Mesothelial cell of epicardium (in vitro differentiated cells): ENCODE measurements around the gene PHF20. TPM values are rescaled to one million over a fixed set of nuclear protein-coding genes. Genes with fewer than 3 reads are reported as not detected.

Experiments
- DNase-seq, 2 experiments: peaks; one replicate each; pipeline ENCODE4 v3.0.0; 2021; ENCODE audit warnings: low spot score in 2 of 2; ENCODE audit not compliant: unreplicated experiment in 2 of 2
- H3K27ac Mint-ChIP-seq: 2 replicates; pipeline ENCODE4 v1.8.0; 2021; ENCODE audit warnings: mixed read lengths
- H3K27me3 Mint-ChIP-seq: 2 replicates; pipeline ENCODE4 v1.8.0; 2021; ENCODE audit warnings: low read depth, mixed read lengths
- H3K36me3 Mint-ChIP-seq: 2 replicates; pipeline ENCODE4 v1.8.0; 2021; ENCODE audit warnings: mixed read lengths
- H3K4me1 Mint-ChIP-seq: 2 replicates; pipeline ENCODE4 v1.8.0; 2021; ENCODE audit warnings: mixed read lengths
- H3K4me3 Mint-ChIP-seq: 2 replicates; pipeline ENCODE4 v1.8.0; 2021; ENCODE audit warnings: mild to moderate bottlenecking, moderate library complexity, mixed read lengths
- H3K9me3 Mint-ChIP-seq: 2 replicates; pipeline ENCODE4 v1.8.0; 2021; ENCODE audit warnings: mixed read lengths
- CTCF ChIP-seq: fragments of 200-600 bp; sonication (generic); IDR thresholded peaks from one replicate; pipeline ENCODE4 v1.5.0; 2021; ENCODE audit warnings: antibody characterized with exemption; ENCODE audit not compliant: unreplicated experiment
- total RNA-seq: library from RNA; stranded (reverse); gene quantifications from 3 replicates; pipeline ENCODE4 v1.2.1, GENCODE V29; 2021

Gene PHF20
- total RNA-seq, 1 donor from 2014 or later: 48.6 TPM

GRCh38 chr20:35963878-35964277, 192.1 kb downstream of the PHF20 start:
- no peak overlapping the region for H3K27ac Mint-ChIP-seq
- peaks cover 6% of the 10 kb centered on the region for H3K4me1 Mint-ChIP-seq
- H3K27me3 Mint-ChIP-seq: peaks cover 2% of the 10 kb centered on the region
- no peaks in the 10 kb centered on the region for H3K36me3 Mint-ChIP-seq
- peaks cover 8% of the 10 kb centered on the region for H3K9me3 Mint-ChIP-seq
- TF ChIP-seq CTCF: no peak
- DNase-seq: no peak
- no peak overlapping the region for H3K4me3 Mint-ChIP-seq

GRCh38 chr20:35967979-35968640, 196.3 kb downstream of the PHF20 start, which contains the start of gene CNBD2:
TSS of gene CNBD2 (plus strand) at chr20:35968590. CDS start at chr20:35968763, 173 bp downstream.
- H3K9me3 Mint-ChIP-seq: peaks cover 6% of the 10 kb centered on the region
- no peak within 1 kb of the TSS for H3K27ac Mint-ChIP-seq
- no peak within 1 kb of the TSS for H3K4me3 Mint-ChIP-seq
- no peak for DNase-seq
- H3K4me1 Mint-ChIP-seq: peaks cover 6% of the 10 kb centered on the region
- H3K27me3 Mint-ChIP-seq: peaks cover 2% of the 10 kb centered on the region
- H3K36me3 Mint-ChIP-seq: no peaks in the 10 kb centered on the region
- no peak for TF ChIP-seq CTCF

DNA sequence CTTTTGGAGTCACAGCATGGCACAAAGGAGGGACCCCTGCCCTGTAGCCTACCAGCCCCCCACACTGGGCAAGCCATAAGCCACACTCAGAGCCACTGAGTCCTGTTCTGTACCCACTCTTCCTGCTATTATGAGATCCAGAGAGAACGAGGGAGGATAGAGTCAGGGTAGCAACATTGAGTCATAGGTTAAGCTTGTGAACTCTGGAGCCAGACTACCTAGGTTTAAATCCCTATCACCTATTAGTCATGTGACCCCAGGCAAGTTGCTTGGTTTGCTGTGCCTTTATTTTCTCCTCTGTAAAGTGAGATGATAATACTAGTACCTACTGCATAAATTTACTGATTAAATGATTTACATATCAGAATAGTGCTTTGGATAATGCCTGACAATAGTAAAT, 197.1 kb downstream of the PHF20 start:
- no peaks in the 10 kb centered on the region for H3K36me3 Mint-ChIP-seq
- H3K27ac Mint-ChIP-seq: no peak overlapping the region
- peaks cover 2% of the 10 kb centered on the region for H3K27me3 Mint-ChIP-seq
- peaks cover 6% of the 10 kb centered on the region for H3K4me1 Mint-ChIP-seq
- DNase-seq: no peak
- peaks cover 6% of the 10 kb centered on the region for H3K9me3 Mint-ChIP-seq
- no peak for TF ChIP-seq CTCF
- H3K4me3 Mint-ChIP-seq: no peak overlapping the region

DNA sequence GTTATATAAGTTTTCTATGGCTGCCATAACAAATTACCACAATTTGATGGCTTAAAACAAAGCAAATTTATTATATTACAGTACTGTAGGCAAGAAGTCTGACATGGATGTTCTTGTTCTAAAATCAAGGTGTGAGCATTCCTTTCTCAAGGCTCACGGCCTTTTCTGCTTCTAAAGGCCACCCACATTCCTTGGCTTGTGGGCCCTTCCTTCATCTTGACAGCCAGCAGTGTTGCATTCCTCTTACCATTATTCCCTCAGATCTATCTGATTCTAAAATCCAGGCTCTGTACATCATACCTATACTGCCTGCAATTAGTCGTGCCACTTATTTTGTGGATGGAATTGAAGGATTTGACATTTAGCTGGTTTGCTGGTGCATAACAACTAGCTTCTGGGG, 200.2 kb downstream of the PHF20 start:
- DNase-seq: no peak
- Mint-ChIP-seq H3K27me3 (peaks cover 2% of the 10 kb centered on the region), H3K27ac (no peak overlapping the region), H3K4me3 (no peak overlapping the region), H3K36me3 (no peaks in the 10 kb centered on the region), H3K4me1 (peaks cover 11% of the 10 kb centered on the region), H3K9me3 (peaks cover 6% of the 10 kb centered on the region)
- no peak for TF ChIP-seq CTCF

DNA sequence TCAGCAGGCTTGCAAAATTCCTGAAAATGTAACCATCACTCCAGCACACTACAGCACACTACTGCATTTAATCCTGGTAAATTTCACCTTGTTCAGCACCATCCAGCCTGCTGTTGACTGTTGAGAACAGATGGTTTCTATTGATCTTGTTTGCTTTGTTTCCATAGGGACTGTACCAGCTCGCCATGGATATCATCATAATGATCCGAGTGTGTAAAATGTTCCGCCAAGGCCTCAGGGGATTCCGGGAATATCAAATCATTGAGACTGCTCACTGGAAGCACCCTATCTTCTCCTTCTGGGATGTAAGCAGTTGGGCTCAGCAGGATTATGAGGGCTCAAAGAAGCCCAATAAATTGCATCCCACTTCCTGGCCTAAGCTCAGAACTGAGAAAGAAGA, 200.6 kb downstream of the PHF20 start:
- peaks cover 2% of the 10 kb centered on the region for H3K27me3 Mint-ChIP-seq
- no peak for DNase-seq
- no peak overlapping the region for H3K4me3 Mint-ChIP-seq
- H3K4me1 Mint-ChIP-seq: peaks cover 11% of the 10 kb centered on the region
- peaks cover 6% of the 10 kb centered on the region for H3K9me3 Mint-ChIP-seq
- TF ChIP-seq CTCF: no peak
- peak overlapping the region; percentile 90 for H3K27ac Mint-ChIP-seq
- H3K36me3 Mint-ChIP-seq: no peaks in the 10 kb centered on the region
